HUDEP-2 (cell line): ENCODE measurements around the gene HCN2.
A peak's percentile ranks its signal among the peaks of the same experiment; 100 is the strongest.
"Not testable (repeated sequence)": the region's sequence is repeated elsewhere in the genome, so short reads cannot be mapped to it uniquely, and the experiment has no call there.

Source experiments
- DNase-seq, 76 experiments: peaks; one replicate each; lab custom pipeline; 2025; ENCODE audit not compliant: unreplicated experiment in 76 of 76; lab: John Stamatoyannopoulos, UW

HCN2 gene

GRCh38 chr19:602391-603301 lies 13.0 kb downstream of the HCN2 start:
- no peak for DNase-seq

- DNase-seq = not testable (repeated sequence)
Observed at GRCh38 chr19:603302-603639, 13.6 kb downstream of the HCN2 start.

GRCh38 chr19:603779-604178 lies 14.1 kb downstream of the HCN2 start:
- DNase-seq = peak in 3 of 76 experiments; percentile 17 to 43 (median 27)

GRCh38 chr19:604355-604754 lies 14.7 kb downstream of the HCN2 start:
- DNase-seq = peak in 56 of 76 experiments; percentile 32 to 82 (median 65)

GRCh38 chr19:605061-605971 lies 15.6 kb downstream of the HCN2 start:
- DNase-seq = peak in 14 of 76 experiments; percentile 13 to 54 (median 30)

GRCh38 chr19:607301-608154 lies 17.8 kb downstream of the HCN2 start:
- no peak for DNase-seq

- no peak for DNase-seq
Observed at GRCh38 chr19:608155-609003, 18.7 kb downstream of the HCN2 start.

GRCh38 chr19:609004-609346 lies 19.3 kb downstream of the HCN2 start:
- DNase-seq = peak in 65 of 76 experiments; percentile 23 to 89 (median 71)

- DNase-seq = peak in 2 of 76 experiments; percentile 27
Observed at GRCh38 chr19:610071-610800, 20.6 kb downstream of the HCN2 start.

GRCh38 chr19:610801-611480 lies 21.3 kb downstream of the HCN2 start:
- DNase-seq = peak in 48 of 76 experiments; percentile 12 to 82 (median 46)

GRCh38 chr19:611481-611868 lies 21.8 kb downstream of the HCN2 start:
- DNase-seq = no peak

- no peak for DNase-seq
Observed at GRCh38 chr19:612941-613340, 23.3 kb downstream of the HCN2 start.

- DNase-seq = no peak
Observed at GRCh38 chr19:613732-614567, 24.3 kb downstream of the HCN2 start.

- DNase-seq = no peak
Observed at GRCh38 chr19:615619-616018, 25.9 kb downstream of the HCN2 start.

- no peak for DNase-seq
Observed at GRCh38 chr19:616062-616700, 26.5 kb downstream of the HCN2 start.

- no peak for DNase-seq
Observed at GRCh38 chr19:616747-617526, 27.3 kb downstream of the HCN2 start.
